Measurements from ENCODE around the gene PHF20. TPM values are rescaled to one million over a fixed set of nuclear protein-coding genes. Genes with fewer than 3 reads are reported as not detected.

The PHF20 gene
- total RNA-seq, 1 donor = 30.9 TPM

DNA sequence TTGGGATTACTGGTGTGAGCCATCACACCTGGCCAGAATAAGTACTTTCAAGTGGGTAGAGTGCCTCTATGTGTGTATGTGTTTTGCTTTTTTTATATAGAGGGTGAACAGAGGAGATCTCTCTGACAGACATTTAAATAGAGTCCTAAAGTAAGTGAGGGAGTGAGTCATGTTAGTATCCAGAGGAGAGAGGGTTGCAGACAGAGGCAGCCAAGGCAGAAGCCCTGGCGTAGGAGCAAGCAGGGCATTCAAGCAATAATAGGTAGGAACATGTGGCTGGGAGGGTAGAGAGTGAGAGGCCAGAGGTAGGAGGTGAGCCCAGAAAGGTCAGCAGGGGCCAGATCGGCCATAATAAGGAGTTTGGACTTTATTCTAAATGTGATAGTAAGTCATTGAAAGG, 48.9 kb downstream of the PHF20 start:
- H3K4me3 ChIP-seq (ENCODE audit: low read depth, low read length) = no peak overlapping the region
- peak; percentile 44 for DNase-seq (ENCODE audit: low read depth)

DNA sequence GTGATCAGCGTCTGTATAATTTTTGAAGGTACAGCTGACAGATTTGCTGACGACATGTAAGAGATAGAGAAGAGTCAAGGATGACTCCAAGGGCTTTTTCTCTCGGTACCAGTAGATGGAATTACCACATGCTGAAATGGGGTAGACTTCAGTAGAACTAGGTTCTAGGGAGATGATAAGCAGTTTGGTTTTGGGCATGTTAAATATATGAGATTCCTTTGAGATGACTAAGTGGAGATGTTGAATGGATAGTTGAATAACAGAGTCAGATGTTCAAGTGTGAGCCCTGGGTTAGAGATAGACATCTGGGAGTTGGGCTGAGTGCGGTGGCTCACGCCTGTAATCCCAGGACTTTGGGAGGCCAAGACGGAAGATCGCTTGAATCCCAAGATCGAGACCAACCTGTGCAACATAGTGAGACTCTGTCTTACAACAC, 50.0 kb downstream of the PHF20 start:
- TF ChIP-seq, protein P1, sequence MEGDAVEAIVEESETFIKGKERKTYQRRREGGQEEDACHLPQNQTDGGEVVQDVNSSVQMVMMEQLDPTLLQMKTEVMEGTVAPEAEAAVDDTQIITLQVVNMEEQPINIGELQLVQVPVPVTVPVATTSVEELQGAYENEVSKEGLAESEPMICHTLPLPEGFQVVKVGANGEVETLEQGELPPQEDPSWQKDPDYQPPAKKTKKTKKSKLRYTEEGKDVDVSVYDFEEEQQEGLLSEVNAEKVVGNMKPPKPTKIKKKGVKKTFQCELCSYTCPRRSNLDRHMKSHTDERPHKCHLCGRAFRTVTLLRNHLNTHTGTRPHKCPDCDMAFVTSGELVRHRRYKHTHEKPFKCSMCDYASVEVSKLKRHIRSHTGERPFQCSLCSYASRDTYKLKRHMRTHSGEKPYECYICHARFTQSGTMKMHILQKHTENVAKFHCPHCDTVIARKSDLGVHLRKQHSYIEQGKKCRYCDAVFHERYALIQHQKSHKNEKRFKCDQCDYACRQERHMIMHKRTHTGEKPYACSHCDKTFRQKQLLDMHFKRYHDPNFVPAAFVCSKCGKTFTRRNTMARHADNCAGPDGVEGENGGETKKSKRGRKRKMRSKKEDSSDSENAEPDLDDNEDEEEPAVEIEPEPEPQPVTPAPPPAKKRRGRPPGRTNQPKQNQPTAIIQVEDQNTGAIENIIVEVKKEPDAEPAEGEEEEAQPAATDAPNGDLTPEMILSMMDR (IDR thresholded peaks at IDR 0.05; ENCODE audit: insufficient read depth, low read length) = no peak
- DNase-seq (ENCODE audit: low read depth) = peak; percentile 76
- H3K4me3 ChIP-seq (ENCODE audit: low read depth, low read length) = no peak overlapping the region

More for the DNA sequence above, 48.9 kb downstream of the PHF20 start:
- TF ChIP-seq, protein P1 (IDR thresholded peaks at IDR 0.05; ENCODE audit: insufficient read depth, low read length) = no peak

DNA sequence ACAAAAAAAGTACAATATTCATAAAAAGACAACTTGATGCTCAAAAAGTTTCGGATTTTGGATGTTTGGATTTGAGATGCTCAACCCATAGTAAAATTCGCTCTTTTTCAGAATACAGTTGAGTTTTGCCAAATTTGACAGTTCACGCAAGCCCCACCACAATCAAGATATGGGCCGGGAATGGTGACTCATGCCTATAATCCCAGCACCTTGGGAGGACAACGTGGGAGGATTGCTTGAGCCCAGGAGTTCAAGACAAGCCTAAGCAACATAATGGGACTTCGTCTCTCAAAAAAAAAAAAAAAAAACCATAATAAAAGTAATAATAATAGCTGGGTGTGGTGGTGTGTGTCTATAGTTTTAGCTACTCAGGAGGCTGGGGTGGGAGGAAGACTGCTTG, 51.3 kb downstream of the PHF20 start:
- H3K4me3 ChIP-seq (ENCODE audit: low read depth, low read length) = no peak overlapping the region
- DNase-seq (ENCODE audit: low read depth) = no peak
- TF ChIP-seq, protein P1 (IDR thresholded peaks at IDR 0.05; ENCODE audit: insufficient read depth, low read length) = no peak

DNA sequence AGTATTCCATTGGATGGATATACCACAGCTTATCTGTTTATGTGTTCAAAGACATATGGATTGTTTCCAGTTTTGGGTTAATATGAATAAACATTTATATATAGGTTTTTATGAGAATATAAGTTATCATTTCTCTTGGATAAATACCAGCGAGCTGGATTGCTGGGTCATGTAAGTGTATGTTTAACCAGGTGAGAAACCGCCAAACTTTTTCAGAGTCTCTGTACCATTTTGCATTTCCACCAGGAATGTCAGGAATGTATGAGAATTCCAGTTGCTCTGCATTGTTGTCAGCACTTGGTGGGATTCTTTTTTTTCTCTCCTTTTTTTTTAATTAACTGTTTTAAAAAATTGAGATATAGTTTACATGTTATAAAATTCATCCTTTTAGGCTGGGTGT, 52.1 kb downstream of the PHF20 start:
- DNase-seq (ENCODE audit: low read depth) = no peak
- H3K4me3 ChIP-seq (ENCODE audit: low read depth, low read length) = no peak overlapping the region
- TF ChIP-seq, protein P1 (IDR thresholded peaks at IDR 0.05; ENCODE audit: insufficient read depth, low read length) = no peak

DNA sequence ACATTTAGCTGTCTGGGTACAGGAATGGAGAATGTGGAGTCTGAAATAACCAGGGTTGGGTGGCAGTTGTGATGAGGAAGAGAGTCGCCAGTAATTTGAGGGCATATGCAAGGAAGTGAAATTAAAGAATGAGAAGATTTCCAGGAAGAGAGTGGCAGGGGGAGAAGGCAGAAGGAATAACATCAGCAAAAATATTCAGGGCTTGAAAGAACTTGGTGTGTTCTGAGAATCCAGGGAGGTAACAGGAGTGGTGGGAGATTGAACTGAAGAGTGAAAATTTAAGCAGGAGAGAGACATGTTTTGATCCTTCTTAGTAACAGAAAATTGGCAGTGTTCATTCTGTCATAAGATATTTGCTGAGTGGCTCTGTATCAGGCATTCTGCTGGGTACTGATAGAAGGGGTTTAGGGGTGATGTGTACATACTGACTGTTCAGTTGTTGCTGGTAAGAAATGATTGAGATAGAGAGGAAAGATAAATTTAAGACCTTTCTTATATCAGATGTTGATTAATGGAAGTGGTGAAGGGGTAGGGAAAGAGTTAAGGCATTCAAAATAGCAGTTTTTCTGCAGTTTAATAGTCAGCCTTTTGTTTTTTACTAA, 54.7 kb downstream of the PHF20 start:
- H3K4me3 ChIP-seq (ENCODE audit: low read depth, low read length) = no peak overlapping the region
- DNase-seq (ENCODE audit: low read depth) = no peak
- TF ChIP-seq, protein P1 (IDR thresholded peaks at IDR 0.05; ENCODE audit: insufficient read depth, low read length) = no peak

DNA sequence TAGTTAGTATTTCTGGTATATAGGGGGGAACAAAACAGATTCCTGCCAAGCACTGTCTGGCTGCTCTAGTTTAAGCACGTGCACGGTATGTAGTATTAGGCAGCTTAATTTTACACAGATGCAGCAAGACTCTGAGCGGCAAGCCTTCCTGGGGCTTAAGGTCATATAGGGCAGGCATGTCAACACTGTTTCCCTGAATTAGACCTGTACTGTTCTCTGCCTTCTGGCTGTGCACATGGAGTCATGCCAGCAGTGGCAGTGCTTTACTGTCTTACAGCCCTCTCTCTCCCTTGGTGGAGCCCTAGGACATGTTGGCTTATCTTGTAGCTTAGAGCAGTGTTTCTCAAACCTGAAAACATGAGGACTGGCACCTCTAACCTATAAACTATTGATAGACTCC, 56.6 kb downstream of the PHF20 start:
- DNase-seq (ENCODE audit: low read depth) = no peak
- H3K4me3 ChIP-seq (ENCODE audit: low read depth, low read length) = no peak overlapping the region
- TF ChIP-seq, protein P1 (IDR thresholded peaks at IDR 0.05; ENCODE audit: insufficient read depth, low read length) = no peak

DNA sequence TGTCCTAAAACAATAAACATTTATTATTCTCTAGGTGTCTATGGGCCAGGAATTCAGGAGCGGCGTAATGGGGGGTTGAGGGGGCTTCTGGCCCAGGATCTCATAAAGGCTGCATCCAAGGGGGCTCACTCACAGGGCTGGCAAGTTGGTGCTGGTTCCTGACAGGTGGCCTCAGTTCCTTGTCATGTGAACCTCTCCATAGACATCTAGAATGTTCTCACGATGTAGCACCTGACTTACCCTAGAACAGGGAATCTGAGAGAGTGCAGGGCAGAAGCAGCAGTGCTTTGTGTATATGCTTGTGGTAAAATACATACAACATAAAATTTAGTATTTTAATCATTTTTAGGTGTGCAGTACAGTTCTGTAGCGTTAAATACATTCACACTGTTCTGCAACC, 57.1 kb downstream of the PHF20 start:
- TF ChIP-seq, protein P1 (IDR thresholded peaks at IDR 0.05; ENCODE audit: insufficient read depth, low read length) = no peak
- H3K4me3 ChIP-seq (ENCODE audit: low read depth, low read length) = no peak overlapping the region
- no peak for DNase-seq (ENCODE audit: low read depth)
